CD4-positive, alpha-beta T cell treated with Interleukin-12 subunit alpha and Interleukin-12 subunit beta, for 1 hour (primary cell): ENCODE measurements around the gene FOXP1.

ENCODE experiments used
- DNase-seq: peaks from one replicate; pipeline ENCODE4 v3.0.0-alpha.2; 2020

FOXP1 gene

GRCh38 chr3:70916375-70917055 is 667.0 kb downstream of the FOXP1 start:
- no peak for DNase-seq

- no peak for DNase-seq
Observed at GRCh38 chr3:70914862-70915261, 668.7 kb downstream of the FOXP1 start.

GRCh38 chr3:70911719-70912118 is 671.8 kb downstream of the FOXP1 start:
- DNase-seq: no peak

GRCh38 chr3:70905491-70905890 is 678.0 kb downstream of the FOXP1 start:
- DNase-seq: no peak
